Stimulated activated CD8-positive, alpha-beta memory T cell treated with anti-CD3 and anti-CD28 coated beads, Interleukin-7, amount 100 ng/mL, for 4 hours (primary cell): ENCODE measurements around the gene GRIP1.
"Not testable (repeated sequence)": the region's sequence is repeated elsewhere in the genome, so short reads cannot be mapped to it uniquely, and the experiment has no call there.

Experiments used
- DNase-seq, 2 donors: peaks; one replicate each; pipeline ENCODE4 v3.0.0-alpha.2; 2020; ENCODE audit warnings: low read depth in 2 of 2

GRIP1 gene

GRCh38 chr12:66537876-66538275, 141.0 kb downstream of the GRIP1 start:
- no peak for DNase-seq

DNA sequence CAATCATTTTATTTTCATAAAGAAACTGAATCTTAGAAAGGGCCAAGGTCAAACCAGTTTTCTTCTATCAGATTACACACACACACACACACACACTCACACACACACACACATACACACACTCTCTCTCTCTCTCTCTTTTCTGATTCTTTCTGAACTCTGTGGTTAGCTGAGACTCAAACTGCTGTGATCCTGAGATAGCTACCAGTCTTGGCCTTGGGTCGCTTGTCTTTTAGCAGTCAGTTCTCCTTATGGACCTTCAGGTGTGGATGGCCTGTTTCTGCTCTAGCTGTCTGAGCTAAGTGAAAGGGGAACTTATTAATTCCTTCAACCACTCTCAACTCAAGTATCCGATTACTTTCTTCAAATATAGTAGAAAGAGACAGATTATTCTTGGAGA, 145.1 kb downstream of the GRIP1 start:
- DNase-seq: no peak

DNA sequence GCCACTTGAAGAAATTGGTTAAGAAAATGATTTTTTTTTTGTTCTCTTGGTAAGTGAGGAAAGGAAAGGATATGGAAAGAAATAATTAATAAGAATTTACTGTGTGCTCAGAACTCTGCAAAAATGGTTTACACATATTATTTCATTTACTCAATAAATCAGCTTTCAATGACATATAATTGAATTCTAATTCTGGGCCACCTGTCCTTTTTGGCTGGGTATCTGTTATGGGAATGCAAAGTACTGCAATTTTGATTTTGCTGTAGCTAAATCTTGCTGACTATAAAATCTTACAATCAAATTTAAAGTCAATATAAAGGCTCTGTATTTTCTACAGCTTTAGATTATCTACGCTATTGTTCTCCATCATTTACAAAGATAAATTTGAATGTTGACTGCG, 147.1 kb downstream of the GRIP1 start:
- no peak for DNase-seq

- no peak for DNase-seq
Observed at GRCh38 chr12:66529934-66530333, 148.9 kb downstream of the GRIP1 start.

DNA sequence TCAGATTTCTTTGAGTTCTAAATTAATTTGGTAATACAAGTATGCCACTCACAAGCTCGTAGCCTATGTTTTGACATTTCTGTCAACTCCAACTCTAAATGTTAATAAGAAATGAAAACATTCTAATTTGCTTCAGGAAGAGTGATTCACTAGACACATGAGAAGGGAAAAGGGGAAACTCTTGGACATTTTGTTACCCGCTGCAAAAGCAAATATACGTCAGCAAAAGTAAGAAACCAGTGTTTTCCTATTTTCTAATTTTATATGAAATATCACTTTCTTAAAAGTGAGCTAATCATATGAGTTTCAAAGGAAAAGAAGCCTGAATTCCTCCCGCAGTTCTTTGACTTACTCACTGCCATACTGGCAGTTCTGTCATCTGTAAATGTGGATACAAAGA, 162.3 kb downstream of the GRIP1 start:
- DNase-seq: no peak

GRCh38 chr12:66516133-66516532, 162.7 kb downstream of the GRIP1 start:
- no peak for DNase-seq

GRCh38 chr12:66514581-66514980, 164.3 kb downstream of the GRIP1 start:
- DNase-seq: no peak

DNA sequence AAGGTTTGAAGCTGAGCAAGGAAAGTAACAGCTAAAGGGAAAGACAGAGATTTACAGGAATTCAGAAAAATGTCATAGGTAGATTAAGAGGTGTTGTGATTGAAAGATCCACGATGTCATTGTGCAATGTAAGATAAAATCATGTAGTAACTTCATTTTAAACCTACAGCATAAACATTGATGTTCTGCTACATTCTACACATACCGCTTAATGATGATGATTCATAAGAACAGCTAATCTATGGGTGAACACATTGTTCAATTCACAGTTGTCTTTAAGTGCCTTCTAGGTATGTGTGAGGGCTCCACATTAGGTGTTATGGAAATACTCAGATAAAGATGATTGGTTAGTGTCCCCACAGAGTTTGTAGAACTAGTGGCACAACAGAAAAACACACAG, 170.9 kb downstream of the GRIP1 start:
- DNase-seq: no peak

DNA sequence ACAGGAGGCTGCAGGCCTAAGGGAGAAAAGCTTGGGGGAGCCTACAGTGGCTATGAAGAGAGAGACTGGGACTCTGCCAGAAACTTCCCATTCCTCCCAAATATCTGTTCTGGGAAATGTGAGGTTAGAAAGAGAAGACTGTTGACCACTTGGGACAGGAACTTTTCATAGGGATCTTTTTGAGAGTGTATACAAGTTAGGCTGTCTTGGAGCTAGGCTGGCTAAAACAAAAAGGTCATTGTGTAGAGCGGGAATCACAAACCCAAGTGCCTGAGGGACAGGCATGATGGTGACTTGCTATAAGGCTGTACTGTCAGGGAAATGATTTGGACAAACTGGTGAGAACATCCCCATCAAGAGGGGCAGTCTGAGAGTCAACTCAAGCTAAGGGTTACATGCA, 175.1 kb downstream of the GRIP1 start:
- no peak for DNase-seq

- DNase-seq: no peak
Observed at GRCh38 chr12:66502911-66503310, 176.0 kb downstream of the GRIP1 start.

DNA sequence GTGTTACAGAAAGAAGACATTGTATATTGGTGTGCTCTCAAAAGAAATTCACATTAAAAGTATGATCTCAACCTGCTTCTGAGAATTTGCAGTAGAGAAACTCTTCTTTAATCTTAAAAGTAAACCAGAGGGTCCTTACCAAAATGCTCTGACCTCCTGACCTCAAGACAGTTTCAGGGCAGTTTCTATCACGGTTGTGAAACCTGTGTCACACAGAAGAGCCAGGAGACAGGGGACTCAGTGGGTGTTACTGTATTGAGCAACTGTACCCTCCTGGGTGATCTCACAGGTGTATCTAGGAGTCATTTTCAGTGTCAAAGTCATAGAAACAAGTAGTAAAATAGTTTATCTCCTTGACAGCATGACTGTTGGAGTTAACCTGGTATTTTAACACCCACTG, 178.0 kb downstream of the GRIP1 start:
- DNase-seq: no peak

DNA sequence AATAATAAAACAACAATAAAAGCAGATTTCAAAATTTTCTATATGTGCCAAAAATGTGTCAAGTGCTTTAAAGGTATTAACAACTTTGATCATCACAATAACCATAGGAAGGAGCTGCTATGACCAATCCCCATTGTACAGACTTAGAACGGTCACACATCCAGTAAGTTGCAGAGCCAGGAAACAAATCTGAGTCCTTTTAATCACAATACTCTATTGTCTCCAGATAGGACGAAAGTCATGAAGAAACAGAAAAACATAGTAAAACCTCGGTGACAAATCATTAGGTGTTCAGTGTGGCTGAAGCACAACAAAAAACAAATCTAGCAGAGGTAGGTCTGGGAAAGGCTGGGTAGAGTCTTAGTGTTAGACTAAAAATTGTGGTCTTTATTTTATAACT, 178.8 kb downstream of the GRIP1 start:
- DNase-seq: no peak

DNA sequence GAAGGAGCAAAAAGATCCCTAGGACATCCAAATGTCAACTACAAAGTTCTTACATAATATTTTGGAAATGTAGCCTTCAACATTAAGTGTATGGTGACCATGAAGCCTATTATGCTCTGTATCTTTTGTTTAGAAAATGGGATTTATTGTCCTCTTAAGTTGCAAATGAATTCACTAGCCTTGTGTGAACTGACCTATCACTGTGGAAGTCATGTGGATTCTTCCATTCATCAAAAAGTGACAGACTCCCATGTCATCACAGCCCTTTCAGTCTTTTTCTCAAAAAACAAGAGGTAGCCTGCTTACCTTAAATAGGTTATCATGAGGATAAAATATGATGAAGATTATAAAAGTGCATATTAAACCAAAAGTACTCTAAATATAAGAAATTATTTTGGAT, 179.9 kb downstream of the GRIP1 start:
- no peak for DNase-seq

- not testable (repeated sequence) for DNase-seq
Observed at GRCh38 chr12:66498059-66498458, 180.8 kb downstream of the GRIP1 start.

DNA sequence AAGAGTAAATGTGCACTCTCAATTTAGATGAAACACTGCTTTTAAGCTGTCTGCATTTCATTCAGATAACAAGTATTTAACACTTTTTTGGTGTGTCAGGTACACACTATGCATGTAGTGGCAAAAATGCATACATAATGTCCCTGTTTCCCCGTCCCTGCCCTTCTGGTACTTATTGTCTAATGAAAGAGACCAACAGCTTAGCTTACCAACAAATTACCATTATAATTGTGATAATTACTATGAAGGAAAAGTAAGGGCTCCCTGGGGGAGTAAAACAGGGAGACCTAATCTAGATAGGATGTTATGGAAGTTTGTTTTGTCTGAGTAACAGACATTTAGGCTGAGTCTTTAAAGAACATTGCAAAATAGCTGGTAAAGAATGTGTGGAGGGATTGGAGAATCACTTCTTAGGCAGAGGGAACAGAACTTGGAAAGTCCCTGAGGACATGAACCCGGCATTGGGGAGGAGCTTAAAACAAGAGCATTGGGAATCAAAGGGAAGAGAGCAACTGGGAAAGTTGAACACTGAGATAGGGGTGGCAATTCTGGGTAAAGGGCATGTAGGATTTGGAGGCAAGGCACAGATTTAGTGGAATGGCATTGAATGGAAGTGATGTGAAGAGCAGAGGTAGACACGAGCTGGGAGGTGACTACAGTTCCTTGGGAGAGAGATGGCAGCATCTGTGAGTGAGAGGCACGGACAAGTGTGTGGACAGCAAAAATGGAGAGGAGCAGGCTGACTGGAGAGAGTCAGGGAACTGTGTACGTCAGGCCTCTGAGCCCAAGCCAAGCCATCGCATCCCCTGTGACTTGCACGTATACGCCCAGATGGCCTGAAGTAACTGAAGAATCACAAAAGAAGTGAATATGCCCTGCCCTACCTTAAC, 181.6 kb downstream of the GRIP1 start:
- DNase-seq: no peak

GRCh38 chr12:66496595-66496994, 182.3 kb downstream of the GRIP1 start:
- DNase-seq: no peak

DNA sequence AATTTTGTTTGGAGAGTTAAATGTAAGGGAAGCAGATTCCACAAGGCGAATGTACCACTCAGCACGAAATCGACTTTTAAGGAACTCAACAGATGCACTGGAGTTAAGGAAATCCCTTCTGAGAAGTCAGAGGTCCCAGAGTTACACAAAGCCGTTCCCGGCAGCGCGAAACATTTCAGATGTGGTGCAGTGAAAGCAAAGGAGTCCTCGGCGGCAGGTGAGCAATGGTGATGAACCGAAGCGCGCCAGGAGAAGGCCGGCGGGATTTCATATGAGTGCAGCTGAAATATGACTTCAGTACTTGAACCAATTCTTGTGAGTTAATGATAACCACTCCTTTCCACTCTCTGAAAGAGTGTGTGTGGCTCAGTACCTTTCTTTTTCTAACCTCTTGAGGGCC, 183.2 kb downstream of the GRIP1 start:
- DNase-seq: no peak

GRCh38 chr12:66493819-66494218, 185.1 kb downstream of the GRIP1 start:
- no peak for DNase-seq

DNA sequence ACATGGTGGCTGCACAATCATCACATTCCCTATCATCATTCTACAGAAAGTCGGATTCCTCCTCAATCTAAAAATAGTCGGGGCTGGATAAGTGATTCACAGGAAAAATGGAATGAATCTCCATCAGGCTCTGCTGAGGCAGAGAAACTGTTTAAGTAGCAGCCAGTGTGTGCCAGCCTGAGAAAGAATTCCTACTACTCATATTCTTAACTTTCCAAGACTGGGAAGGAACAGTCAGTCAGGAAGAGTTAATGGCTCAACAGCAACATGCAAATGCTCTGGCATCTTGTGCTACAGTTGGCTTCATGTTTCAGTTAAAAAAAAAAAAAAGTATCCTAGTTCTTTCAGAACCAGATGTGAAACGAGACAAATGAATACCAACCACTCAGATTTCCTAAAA, 187.0 kb downstream of the GRIP1 start:
- no peak for DNase-seq

DNA sequence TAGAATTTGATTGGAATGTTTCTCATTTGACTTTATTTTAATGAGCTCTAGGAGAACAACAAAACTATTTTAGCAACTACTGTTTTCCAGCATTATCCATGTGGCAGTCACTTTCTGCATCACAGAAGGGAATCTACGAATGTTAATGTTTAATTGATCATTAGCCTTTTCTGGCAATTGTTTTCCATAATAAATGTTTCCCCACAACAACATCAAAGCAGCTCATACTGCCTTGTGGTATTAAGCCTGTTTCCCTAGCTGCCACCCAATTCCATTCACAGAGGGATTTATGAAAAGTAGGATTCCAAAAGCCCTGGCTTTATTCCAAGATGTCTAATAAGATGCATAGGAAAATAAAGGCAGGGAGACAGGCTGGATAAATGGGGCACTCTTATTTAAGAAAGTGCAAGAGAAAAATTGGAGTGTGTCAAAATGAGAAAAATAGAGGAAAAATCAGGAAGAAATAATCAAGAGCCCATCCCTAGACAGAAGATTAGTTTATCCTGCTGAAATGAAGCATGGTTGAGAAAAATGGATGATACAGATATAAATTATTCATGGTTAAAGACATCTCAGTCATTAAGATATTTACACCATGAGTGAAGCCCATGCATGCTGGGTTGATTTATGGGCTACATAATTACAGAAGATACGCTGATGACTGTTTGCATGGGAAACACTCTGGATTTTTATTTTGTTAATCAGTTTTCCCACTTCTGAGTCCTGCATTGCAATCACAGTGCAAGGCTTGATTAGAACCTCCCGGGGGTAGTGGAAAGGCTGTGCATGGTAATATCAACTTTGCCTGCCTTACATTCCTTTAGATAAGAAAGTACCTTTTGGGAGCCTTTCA, 196.3 kb downstream of the GRIP1 start:
- no peak for DNase-seq

- no peak for DNase-seq
Observed at GRCh38 chr12:66467932-66468331, 210.9 kb downstream of the GRIP1 start.

GRCh38 chr12:66461331-66461730, 217.5 kb downstream of the GRIP1 start:
- DNase-seq: no peak

GRCh38 chr12:66459944-66460482, 218.9 kb downstream of the GRIP1 start:
- DNase-seq: no peak
